HG03558 (cell line): ENCODE results near the gene COL13A1.

ENCODE experiments used
- ATAC-seq: cut with Tn5 transposase; IDR thresholded peaks from one replicate; pipeline ENCODE4 v1.9.1; 2021; ENCODE audit warnings: moderate number of reproducible peaks; ENCODE audit not compliant: unreplicated experiment; ENCODE audit errors: extremely low read depth

The COL13A1 gene

DNA sequence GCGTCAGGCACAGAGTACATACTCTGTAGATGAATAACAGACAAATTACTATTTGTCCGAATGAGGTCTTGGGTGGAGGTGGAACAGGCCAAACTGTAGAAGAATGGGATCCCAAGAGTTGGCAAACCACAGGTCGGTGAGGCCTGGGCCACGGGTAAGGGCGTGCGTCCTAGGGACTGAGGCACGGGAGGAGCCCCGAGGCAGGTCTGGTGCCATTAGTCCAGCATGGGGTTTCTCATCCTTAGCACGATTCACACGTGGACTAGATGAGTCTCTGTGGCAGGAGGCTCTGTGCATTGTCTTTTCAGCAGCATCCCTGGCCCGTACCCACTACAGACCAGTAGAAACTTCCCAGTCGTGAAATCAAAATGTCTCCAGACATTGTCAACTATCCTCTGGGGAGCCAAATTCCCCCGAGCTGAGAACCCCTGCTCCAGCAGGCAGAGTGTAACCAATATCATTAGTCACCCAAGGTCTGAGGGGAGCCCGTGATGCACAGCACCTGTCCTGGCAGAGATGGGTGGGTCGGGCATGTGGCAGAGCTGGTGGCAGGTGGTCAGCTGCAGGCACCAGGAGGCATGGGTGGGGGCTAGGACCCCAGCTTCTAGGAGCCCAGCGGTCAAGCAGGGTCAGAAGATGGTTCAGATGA lies 61.3 kb downstream of the COL13A1 start:
- no peak for ATAC-seq

DNA sequence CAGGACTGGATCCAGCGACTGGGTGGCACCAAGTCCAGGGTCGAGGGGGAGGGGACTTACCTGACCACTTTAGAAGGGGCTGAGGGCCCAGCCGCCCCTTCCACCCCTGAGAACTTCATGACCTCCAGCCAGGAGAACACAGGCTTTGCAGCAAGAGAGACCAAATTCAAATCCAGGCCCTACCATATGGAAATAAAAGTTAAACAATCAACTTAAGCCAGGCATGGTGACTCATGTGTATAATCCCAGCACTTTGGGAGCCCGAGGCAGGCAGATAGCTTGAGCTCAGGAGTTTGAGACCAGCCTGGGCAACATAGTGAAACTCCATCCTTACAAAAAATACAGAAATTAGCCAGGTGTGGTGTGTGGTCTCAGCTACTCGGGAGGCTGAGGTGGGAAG lies 61.9 kb downstream of the COL13A1 start:
- no peak for ATAC-seq

DNA sequence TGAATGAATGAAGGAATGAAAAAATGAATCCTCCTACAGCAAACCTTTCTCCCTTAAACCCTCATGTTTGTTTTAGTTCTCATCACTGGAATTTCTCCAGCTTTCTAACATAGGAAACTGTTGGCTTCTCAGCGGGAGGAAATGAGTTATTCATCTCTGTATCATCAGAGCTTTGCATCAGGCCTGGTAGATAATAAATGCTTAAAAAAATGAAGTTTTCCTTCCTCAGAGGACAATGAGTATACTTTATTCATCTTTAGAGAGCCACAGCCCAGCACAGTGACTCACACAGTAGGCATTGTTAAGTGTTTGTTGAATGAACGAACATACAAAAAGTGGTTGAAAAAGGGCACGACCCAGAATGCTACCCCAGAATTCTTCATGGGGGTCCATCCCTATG lies 62.6 kb downstream of the COL13A1 start:
- no peak for ATAC-seq

DNA sequence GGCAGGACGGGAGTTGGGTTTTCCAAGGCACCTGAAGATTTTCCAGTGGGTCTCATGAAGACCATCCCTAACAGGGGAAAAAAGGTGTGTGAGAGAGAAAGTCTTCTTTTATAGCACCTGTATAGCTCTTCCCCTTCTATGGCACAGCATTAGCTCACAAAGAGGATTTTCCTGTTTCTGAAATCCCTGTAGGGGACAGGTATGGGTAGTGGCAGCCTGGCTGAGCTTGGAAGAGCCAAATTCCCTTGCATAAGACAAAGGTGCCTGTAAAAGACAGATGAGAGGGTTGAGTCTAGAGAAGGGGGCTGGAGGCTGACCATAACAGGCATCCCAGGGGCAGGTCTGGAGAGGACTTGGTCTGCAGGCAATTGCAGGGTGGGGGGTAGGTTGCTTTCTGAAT lies 63.7 kb downstream of the COL13A1 start:
- ATAC-seq, result no peak

DNA sequence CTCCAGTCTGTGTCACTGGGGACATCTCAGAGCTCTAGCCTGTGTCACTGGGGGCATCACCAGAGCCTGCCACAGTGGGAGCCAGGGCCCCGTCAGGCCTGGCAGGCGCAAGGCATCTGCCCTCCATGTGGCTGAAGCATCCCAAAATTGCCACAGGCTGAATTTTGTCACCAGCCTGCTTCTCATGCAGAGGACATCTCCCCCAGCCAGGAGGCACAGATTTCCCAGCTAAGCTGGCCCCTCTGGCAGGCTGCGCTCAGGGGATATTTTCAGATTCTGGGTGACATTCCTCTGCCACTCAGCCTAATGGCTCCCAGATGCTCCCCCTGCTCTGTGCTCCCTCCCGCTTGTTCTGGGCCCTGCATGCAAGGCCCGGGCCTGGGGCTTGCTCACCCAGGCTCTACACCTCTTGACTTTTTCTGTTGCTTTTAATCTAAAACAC lies 64.6 kb downstream of the COL13A1 start:
- ATAC-seq, result no peak

DNA sequence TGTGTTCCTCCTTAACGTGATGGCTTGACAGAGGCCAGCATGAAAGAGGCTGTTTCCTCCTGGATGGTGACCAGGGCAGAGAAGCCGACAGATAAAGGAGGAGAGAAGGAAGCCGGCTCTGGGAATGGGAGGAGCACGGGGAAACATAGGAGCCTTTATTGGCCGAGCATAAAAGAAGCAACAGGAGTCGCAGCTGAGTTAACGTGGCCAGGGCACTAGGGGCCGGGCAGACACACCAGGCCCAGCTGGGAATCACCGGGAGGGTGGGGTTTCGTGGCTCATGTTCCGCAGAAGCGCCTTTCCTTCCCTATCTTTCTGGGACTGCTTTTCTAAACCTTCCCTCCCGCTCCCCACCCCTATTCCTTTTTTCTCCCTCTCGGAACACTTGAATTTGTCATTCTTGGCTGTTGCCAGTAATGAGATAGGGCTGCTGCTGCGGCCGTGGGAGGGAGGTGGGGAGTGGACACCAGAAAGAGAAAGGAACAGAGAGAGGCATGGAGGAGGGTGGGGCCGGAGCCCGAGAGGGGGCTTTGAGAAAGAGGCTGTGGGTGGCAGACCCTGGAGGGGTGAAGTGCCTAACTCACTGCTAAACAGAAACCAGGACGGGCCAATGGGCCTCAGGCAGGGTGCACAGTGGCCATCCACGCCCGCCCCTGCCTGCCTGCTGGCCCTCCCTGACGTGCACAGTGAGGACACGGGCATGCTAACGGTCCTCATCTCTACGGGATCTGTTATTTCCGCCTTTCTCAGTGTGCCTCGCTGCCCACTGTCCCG lies 65.2 kb downstream of the COL13A1 start:
- ATAC-seq, result no peak

DNA sequence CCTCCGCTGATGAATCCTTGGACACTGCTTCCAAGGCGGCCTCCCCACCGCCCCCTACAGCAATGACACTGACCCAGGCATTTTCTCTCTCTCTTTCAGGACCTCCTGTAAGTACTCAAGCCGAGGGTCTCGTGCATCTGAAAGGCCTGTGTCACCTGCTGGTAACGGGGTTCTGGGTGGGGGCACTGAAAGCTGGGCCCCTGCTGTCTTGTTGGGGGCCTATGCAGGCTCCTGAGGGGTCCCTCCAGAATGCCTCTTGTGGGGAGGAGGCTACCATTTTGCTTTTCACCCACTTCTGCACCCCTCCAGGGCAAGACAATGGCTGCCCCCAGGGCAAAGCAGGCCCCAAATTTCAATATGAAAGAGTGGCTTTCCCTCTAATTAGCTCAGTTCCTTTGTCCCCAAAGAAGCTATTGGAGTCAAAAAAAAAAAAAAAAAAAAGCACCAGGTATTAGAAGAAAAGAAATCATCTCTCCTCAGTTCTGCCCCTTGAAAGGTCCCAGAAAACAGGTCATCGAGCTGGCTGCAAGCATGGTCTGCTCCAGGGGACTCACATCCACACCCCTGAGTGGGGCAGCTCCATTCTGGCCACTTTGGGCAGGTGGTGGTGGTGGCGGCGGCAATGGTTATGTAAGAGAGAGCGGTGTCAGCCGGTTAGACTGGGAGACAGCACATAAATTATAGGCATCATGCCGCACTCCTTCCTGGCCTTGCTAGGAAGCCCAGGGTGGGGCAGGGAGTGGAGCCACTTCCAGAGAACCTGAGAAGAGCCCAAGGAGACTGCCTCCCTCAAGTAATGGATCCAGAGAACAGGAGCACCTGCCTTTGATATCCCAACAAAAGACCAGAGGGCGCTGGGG lies 66.2 kb downstream of the COL13A1 start:
- no peak for ATAC-seq

DNA sequence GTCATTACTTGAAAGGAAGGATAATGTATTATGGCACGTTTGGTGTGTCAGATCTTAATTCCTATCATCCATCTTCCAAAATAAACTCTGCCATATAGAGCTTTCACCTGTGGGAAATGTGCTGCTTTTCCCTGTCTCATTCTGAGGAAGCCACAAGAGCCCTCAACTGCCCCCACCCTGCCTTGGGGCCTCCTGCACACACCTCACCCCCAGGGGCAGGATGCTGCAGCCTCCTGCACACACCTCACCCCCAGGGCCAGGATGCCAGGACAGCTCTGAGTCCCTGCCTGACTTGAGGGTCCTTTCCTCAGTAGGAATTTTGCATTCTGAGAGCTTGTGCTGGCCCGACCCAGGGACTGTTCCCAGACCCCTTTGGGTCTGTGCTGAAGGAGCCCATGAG lies 67.1 kb downstream of the COL13A1 start:
- ATAC-seq, result no peak

DNA sequence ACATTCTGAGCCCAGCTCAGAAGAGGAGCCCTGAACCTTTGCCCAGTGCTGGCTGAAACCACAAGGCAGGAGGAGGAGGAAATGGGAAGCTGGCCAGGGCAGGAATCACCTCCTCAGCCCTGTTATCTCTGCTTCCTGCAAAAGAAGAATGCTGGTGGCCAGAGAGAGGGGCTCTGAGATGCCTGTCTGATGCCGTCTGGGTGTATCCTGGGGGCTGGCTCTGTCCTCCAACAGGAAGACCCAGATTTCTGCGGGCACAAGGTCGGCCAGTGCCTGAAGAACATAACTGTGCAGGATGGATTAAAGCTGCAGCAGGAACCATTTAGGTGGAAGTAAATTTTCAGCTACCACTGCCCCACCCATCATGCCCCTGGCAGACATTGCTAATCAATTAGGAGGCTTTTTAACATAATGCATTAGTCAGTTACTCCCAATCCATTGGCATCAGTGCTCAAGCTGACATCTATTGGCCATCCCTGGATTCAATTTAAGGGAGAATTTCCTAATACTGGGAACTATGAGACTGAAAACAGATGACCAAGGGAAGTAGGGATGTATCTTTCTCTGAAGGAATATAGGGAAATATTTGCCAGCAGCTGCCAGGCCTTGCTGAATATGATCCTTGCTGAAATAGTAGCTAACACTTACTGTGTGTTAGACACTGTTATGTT lies 67.7 kb downstream of the COL13A1 start:
- no peak for ATAC-seq

DNA sequence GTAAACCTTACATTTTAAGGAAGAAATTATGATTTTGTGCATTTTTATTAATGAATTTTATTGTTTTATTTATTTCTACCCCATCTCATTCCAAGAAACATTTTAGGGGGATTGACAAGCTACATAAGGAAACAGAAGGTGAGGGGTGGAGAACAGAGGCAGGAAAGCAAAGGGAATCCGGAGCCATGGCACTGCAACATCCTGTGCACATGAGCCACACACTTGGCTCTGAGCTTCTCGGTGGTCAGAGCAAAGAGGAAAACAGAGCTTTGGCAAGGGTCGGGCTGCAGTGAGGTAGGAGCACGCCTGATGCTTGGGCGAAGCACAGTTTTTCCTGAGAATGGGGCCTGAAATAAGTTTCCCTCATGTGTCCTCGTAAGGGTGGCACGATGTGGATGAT lies 68.9 kb downstream of the COL13A1 start:
- ATAC-seq, result no peak

DNA sequence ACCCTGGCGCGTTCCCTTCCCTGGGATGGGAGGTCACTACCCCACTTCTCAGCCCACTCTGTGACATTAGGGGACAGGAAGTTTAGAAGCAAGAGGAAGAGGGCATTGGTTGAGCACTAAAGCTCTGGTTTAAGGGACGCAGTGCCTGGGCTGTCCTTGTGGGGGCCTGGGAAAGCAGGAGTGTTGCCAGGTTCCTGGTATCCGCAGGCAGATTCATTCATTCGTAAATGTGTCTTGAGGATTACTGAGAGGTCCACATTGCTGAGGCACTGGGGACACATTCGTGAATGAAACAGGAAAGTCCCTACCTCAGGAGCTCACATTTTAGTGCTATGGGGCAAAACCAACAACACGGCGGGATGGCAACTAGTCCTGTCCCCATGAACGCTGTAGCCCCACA lies 69.4 kb downstream of the COL13A1 start:
- ATAC-seq, result no peak

DNA sequence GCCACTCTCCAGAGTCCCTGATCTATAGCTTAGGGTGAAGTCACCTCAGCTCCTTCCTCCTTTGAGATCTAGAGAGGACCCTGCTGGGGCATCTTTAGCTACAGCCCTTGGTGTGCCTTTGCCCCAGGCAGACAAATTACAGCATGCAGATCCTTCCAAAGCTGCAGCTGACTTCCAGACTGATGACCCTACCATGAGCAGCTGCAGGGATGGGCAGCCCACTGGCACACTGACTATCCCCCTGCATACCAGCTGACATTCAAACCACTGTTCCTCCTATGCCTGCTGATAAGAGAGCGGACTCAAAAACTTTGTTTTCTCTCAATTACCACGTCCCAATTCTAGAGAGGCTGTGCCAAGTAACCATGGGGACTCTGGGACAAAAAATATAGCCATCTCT lies 70.6 kb downstream of the COL13A1 start:
- no peak for ATAC-seq

DNA sequence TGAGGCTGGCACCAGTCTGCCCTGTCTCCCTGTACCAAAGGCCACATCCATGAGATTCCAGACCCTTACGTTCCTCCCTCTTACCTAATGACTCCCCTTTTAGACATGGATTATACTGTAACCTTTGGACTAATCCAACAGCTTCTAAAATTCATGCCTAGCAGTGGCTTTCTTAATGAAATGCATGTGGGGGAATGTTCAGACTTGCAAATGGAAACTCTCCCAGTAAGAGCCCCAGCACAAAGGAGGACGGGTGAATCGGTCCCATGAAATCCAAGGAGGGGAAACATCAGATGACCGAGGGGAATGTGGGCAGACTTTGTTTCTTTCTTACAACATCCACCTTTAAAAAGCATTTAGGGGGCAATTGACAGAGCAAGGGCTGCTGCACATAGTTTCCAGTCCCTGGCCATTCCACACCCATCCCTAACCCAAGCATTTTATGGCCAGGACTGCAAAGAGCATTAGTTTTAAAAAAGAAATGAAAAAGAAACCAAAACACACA lies 71.5 kb downstream of the COL13A1 start:
- no peak for ATAC-seq

DNA sequence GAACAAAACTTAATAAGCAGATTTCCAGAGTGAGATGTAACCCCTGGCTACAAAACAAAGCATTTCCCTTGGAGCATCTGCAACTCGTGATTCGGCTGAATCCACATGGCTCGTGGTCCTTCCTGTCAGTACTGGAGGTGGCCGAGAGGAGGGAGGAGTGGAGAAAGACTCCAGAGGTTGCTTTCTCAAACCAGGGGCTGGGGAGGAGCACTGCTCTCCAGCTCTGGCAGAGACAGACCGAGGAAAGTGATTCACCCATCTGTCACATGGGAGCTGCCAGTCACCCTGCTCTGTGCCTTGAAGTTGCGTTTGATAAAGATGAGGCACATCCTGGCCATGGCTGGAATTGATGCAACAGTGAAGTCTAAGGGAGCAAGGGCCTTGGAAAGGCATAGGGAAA lies 72.7 kb downstream of the COL13A1 start:
- no peak for ATAC-seq

DNA sequence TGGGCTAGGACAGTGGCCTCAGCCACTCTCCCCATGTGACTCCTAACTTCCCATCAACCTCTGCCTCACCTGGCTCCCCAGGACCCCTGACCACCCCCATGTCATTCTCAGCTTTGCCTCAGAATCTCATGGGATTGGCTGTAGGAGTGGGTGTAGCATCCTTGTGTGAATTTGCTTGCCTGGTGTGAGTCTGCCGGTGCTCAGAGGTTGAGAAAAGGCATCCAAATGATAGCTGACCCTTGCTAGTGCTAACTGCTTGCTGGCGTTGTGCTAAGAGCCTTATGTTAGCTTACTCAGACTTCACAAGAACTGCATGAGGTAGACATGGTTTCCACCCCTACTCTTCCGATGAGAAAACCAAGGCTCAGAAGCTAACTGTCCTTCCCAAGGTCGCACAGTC lies 74.2 kb downstream of the COL13A1 start:
- no peak for ATAC-seq

DNA sequence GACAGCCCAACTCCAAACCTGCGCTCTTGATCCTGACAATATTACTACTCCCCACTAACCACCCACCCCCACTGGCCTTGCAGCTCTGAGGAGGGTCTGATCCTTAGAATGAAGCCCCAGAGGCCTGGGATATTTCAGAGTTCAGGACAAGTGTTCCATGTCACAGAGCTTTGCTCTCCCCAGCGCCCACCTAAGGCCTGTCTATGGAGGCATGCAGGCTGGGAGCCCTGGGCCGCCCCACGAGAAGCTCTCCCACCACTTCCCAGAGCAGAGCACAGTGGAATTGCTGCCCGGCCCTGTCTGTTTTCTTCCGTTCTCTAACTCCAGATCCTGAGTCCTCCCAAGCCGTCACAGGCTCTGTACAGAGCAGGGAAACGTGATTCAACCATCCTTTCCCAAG lies 74.6 kb downstream of the COL13A1 start:
- no peak for ATAC-seq

DNA sequence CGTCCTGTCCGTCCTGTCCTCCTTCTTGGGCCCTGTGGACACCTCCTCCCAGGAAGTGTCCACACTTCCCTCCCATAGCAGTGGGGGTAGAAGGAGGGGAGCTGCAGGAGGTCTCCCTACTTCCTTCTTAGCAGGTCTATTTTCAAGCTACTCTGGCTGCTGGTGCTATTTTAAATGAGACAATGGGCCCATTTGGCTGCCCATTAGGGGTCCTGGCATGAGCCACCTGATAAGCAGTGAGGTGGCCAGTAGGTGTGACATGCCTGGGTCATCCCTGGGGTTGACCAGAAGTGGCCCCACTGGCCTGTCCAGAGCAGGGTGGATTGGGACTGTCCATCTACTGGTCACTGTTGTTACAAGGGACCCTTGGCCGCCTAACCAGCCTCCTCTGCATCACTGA lies 75.2 kb downstream of the COL13A1 start:
- no peak for ATAC-seq

DNA sequence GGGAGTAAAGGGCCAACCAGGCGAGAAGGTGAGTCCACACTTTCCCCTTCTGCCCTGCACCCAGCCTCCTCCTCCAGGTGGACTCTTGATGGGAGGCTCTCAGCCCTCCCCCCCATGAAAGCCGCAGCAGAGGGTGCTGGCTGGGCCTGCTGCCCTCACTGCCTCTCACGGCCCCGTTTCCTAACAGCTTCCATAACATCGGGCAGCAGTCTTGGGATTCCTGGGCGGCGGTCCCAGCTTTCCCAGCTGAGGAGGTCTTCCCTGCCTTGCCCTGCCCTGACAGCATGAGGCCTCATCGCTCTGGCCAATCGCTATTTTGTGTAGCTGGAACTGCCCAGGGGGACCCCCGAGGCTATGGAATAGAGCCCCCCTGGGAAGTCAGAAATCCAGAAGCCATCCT lies 76.3 kb downstream of the COL13A1 start:
- ATAC-seq, result no peak

DNA sequence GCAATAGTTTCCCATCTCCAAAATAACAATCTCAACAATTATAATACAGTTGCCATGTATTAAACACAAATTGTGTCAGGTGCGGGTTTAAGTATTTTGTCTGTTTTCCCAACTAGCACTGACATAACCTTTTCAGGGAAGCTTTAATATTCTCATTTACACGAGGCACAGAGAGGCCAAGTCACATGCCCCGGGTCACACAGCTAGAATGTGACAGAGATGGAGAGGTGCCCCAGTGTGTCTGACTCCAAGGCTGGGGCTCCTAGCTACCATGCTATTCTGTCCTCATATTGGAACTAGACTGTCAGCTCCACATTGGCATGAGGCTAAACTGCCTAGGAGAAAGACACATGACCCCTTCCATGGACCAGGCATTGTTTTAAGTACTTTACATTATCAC lies 77.2 kb downstream of the COL13A1 start:
- no peak for ATAC-seq

DNA sequence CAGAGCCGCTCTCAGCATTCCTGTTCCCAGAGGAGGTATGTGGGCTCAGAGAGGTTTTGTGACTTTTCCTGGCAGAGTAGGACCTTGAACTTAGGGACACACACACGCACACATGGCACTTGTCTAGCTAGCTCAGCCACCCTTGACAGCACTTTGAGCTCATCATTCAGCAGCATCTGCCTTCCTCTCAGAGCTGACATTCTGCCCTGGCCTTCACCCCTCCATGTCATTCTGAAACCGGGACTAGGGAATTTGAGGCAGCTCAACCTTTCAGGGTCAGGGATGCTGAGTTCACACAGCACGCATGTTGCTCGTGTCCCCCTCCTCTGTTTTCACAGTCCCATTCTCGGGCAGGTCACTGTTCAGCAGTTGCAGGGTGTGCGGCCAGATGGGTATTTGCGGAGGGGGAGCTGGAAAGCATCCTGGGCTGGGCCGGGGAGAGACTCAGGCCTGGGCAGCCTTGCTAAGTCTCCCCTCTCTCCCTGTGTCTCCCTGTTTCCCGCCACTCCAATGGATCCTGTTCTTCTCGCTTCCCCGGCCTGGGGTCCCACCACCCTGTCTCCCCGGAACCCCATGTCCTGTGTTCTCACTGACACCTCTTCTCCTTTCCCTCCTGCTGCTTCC lies 78.0 kb downstream of the COL13A1 start:
- ATAC-seq, result no peak
